ENCODE data around the gene CCDC195.

The CCDC195 gene

GRCh38 chr2:224736227-224736626 lies 20.1 kb upstream of the CCDC195 start:
- H3K9me3 ChIP-seq (ENCODE audit: insufficient read depth, low read length, severe bottlenecking) = peaks cover 11% of the 10 kb centered on the region

GRCh38 chr2:224734949-224735348 lies 18.8 kb upstream of the CCDC195 start:
- H3K27ac ChIP-seq (ENCODE audit: low read length) = no peak overlapping the region
- no peak overlapping the region for H2AFZ ChIP-seq (ENCODE audit: low read depth, low read length)
- no peaks in the 10 kb centered on the region for H3K36me3 ChIP-seq (ENCODE audit: insufficient read depth, low read length)
- no peak overlapping the region for H3K4me2 ChIP-seq (ENCODE audit: insufficient read depth, low read length)
- H3K79me2 ChIP-seq (ENCODE audit: insufficient read depth, low read length) = no peaks in the 10 kb centered on the region
- DNase-seq (no peak), ATAC-seq (ENCODE audit: insufficient read depth, low read depth) (no peak)
- no peak overlapping the region for H3K9ac ChIP-seq (ENCODE audit: low read depth, low read length)
- H4K20me1 ChIP-seq (ENCODE audit: insufficient read depth, low read length) = no peaks in the 10 kb centered on the region
- no peaks in the 10 kb centered on the region for H3K4me1 ChIP-seq (ENCODE audit: insufficient read depth, low read length)
- H3K27me3 ChIP-seq (ENCODE audit: insufficient read depth, low read length, poor library complexity) = no peaks in the 10 kb centered on the region
- peaks cover 11% of the 10 kb centered on the region for H3K9me3 ChIP-seq (ENCODE audit: insufficient read depth, low read length, severe bottlenecking)
- H3K4me3 ChIP-seq (ENCODE audit: low read depth in 1 of 2, low read length in 2 of 2) = no peak overlapping the region
- TF ChIP-seq EZH2 (IDR thresholded peaks at IDR 0.05; ENCODE audit: borderline replicate concordance, low read depth, low read length, severe bottlenecking) = no peak
- no peak for TF ChIP-seq CTCF (IDR thresholded peaks at IDR 0.05; ENCODE audit: borderline replicate concordance, extremely low read depth, low read length, poor library complexity, severe bottlenecking)

More at GRCh38 chr2:224736227-224736626, 20.1 kb upstream of the CCDC195 start:
- H2AFZ ChIP-seq (ENCODE audit: low read depth, low read length) = no peak overlapping the region
- no peak overlapping the region for H3K4me2 ChIP-seq (ENCODE audit: insufficient read depth, low read length)
- H3K79me2 ChIP-seq (ENCODE audit: insufficient read depth, low read length) = no peaks in the 10 kb centered on the region
- ATAC-seq (ENCODE audit: insufficient read depth, low read depth) (no peak), DNase-seq (no peak)
- no peaks in the 10 kb centered on the region for H3K36me3 ChIP-seq (ENCODE audit: insufficient read depth, low read length)
- no peaks in the 10 kb centered on the region for H3K27me3 ChIP-seq (ENCODE audit: insufficient read depth, low read length, poor library complexity)
- no peak for TF ChIP-seq CTCF (IDR thresholded peaks at IDR 0.05; ENCODE audit: borderline replicate concordance, extremely low read depth, low read length, poor library complexity, severe bottlenecking)
- TF ChIP-seq EZH2 (IDR thresholded peaks at IDR 0.05; ENCODE audit: borderline replicate concordance, low read depth, low read length, severe bottlenecking) = no peak
- H3K9ac ChIP-seq (ENCODE audit: low read depth, low read length) = no peak overlapping the region
- H3K27ac ChIP-seq (ENCODE audit: low read length) = no peak overlapping the region
- H3K4me3 ChIP-seq (ENCODE audit: low read depth in 1 of 2, low read length in 2 of 2) = no peak overlapping the region
- H4K20me1 ChIP-seq (ENCODE audit: insufficient read depth, low read length) = no peaks in the 10 kb centered on the region
- H3K4me1 ChIP-seq (ENCODE audit: insufficient read depth, low read length) = no peaks in the 10 kb centered on the region

- no peak overlapping the region for H3K4me3 ChIP-seq (ENCODE audit: low read depth in 1 of 2, low read length in 2 of 2)
- peaks cover 7% of the 10 kb centered on the region for H3K9me3 ChIP-seq (ENCODE audit: insufficient read depth, low read length, severe bottlenecking)
These were observed 15.5 kb upstream of the CCDC195 start for GRCh38 chr2:224731665-224732064.

More at GRCh38 chr2:224731665-224732064, 15.5 kb upstream of the CCDC195 start:
- Histone ChIP-seq H4K20me1 (ENCODE audit: insufficient read depth, low read length) (no peaks in the 10 kb centered on the region), H2AFZ (ENCODE audit: low read depth, low read length) (no peak overlapping the region), H3K4me2 (ENCODE audit: insufficient read depth, low read length) (no peak overlapping the region), H3K9ac (ENCODE audit: low read depth, low read length) (no peak overlapping the region), H3K79me2 (ENCODE audit: insufficient read depth, low read length) (no peaks in the 10 kb centered on the region), H3K4me1 (ENCODE audit: insufficient read depth, low read length) (no peaks in the 10 kb centered on the region), H3K27me3 (ENCODE audit: insufficient read depth, low read length, poor library complexity) (no peaks in the 10 kb centered on the region), H3K36me3 (ENCODE audit: insufficient read depth, low read length) (no peaks in the 10 kb centered on the region), H3K27ac (ENCODE audit: low read length) (no peak overlapping the region)
- DNase-seq = no peak
- no peak for ATAC-seq (ENCODE audit: insufficient read depth, low read depth)
- TF ChIP-seq EZH2 (IDR thresholded peaks at IDR 0.05; ENCODE audit: borderline replicate concordance, low read depth, low read length, severe bottlenecking) (no peak), CTCF (IDR thresholded peaks at IDR 0.05; ENCODE audit: borderline replicate concordance, extremely low read depth, low read length, poor library complexity, severe bottlenecking) (no peak)

Data from DND-41 (cell line).